ENCODE data around the gene SARM1. TPM values are rescaled to one million over a fixed set of nuclear protein-coding genes. Genes with fewer than 3 reads are reported as not detected.

The SARM1 gene
- polyA plus RNA-seq, 1 donor from 2014 or later: 21.6 TPM

DNA sequence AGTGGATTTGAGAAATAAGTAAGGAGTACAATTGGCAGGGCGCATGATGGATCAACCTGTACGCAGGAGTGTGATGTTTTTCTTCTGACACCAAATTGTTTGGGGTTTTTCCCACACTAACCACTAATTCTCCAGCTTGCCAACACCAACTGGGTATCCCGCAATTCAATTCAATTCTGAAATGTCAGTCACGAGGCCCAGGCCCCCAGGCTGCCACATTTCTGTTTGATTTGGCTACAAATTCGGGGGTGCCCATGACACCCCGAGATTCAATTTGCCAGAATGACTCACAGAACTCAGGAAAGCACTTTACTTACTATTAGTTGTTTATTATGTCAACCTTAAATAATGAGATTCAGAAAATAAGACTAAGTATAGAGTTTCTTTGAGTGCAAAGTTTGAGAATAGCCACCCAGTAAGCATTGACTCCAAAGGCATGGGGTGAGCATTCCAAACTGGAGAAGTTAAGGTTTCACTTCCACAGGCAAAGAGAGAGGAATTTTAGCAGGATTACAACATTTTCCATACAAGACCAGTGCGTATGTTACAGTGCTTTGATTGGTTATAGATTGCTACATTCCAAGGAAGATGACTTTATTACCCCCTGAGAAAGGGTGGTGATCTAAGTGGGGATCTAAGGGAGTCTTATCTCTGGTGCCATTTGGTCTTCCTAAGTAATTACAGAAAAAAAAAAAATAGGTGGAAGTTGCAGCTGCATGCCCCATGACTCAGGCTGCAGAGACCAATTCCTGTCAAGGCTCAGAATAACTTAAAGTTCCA, 23.0 kb downstream of the SARM1 start:
- no peaks in the 10 kb centered on the region for H3K9me3 ChIP-seq (ENCODE audit: low read length)
- no peaks in the 10 kb centered on the region for H3K79me2 ChIP-seq (replicated peaks; ENCODE audit: insufficient read depth, low read length)
- H3K9ac ChIP-seq (ENCODE audit: low read length): no peak overlapping the region
- no peaks in the 10 kb centered on the region for H3K9me2 ChIP-seq (ENCODE audit: insufficient read depth, low read length)
- H3K27ac ChIP-seq (ENCODE audit: low read length): no peak overlapping the region
- H4K20me1 ChIP-seq (ENCODE audit: insufficient read depth): no peaks in the 10 kb centered on the region
- peaks cover 5% of the 10 kb centered on the region for H3K36me3 ChIP-seq (ENCODE audit: insufficient read depth, low read length)
- H3K4me2 ChIP-seq (ENCODE audit: low read length): no peak overlapping the region
- TF ChIP-seq POLR2AphosphoS5 (IDR thresholded peaks at IDR 0.05) (no peak), RAD21 (conservative IDR thresholded peaks at IDR 0.05) (no peak)
- H3F3A ChIP-seq (ENCODE audit: insufficient read depth, low read length, poor library complexity, severe bottlenecking): no peaks in the 10 kb centered on the region
- no peak overlapping the region for H2AFZ ChIP-seq (ENCODE audit: low read depth, low read length)
- no peak overlapping the region for H3K4me3 ChIP-seq (ENCODE audit: low read length)
- no peaks in the 10 kb centered on the region for H3K27me3 ChIP-seq (ENCODE audit: insufficient read depth, low read depth, low read length)

GRCh38 chr17:28395426-28395825, 23.9 kb downstream of the SARM1 start:
- no peak overlapping the region for H3K4me3 ChIP-seq (ENCODE audit: low read length)
- TF ChIP-seq RAD21 (conservative IDR thresholded peaks at IDR 0.05): no peak
- no peak for TF ChIP-seq SMC3 (conservative IDR thresholded peaks at IDR 0.05; ENCODE audit: poor library complexity)
- no peak for TF ChIP-seq MXI1 (conservative IDR thresholded peaks at IDR 0.05; ENCODE audit: poor library complexity, severe bottlenecking)
- no peak for TF ChIP-seq EZH2 (IDR thresholded peaks at IDR 0.05; ENCODE audit: borderline replicate concordance, insufficient read depth, low read length, poor library complexity, severe bottlenecking)
- TF ChIP-seq TAF1 (IDR thresholded peaks at IDR 0.05; ENCODE audit: low read depth): no peak
- no peak for TF ChIP-seq EP300 (conservative IDR thresholded peaks at IDR 0.05; ENCODE audit: poor library complexity, severe bottlenecking)
- TF ChIP-seq, protein P1, sequence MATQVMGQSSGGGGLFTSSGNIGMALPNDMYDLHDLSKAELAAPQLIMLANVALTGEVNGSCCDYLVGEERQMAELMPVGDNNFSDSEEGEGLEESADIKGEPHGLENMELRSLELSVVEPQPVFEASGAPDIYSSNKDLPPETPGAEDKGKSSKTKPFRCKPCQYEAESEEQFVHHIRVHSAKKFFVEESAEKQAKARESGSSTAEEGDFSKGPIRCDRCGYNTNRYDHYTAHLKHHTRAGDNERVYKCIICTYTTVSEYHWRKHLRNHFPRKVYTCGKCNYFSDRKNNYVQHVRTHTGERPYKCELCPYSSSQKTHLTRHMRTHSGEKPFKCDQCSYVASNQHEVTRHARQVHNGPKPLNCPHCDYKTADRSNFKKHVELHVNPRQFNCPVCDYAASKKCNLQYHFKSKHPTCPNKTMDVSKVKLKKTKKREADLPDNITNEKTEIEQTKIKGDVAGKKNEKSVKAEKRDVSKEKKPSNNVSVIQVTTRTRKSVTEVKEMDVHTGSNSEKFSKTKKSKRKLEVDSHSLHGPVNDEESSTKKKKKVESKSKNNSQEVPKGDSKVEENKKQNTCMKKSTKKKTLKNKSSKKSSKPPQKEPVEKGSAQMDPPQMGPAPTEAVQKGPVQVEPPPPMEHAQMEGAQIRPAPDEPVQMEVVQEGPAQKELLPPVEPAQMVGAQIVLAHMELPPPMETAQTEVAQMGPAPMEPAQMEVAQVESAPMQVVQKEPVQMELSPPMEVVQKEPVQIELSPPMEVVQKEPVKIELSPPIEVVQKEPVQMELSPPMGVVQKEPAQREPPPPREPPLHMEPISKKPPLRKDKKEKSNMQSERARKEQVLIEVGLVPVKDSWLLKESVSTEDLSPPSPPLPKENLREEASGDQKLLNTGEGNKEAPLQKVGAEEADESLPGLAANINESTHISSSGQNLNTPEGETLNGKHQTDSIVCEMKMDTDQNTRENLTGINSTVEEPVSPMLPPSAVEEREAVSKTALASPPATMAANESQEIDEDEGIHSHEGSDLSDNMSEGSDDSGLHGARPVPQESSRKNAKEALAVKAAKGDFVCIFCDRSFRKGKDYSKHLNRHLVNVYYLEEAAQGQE (IDR thresholded peaks at IDR 0.05; ENCODE audit: borderline replicate concordance): no peak
- no peak for TF ChIP-seq POLR2AphosphoS5 (IDR thresholded peaks at IDR 0.05)
- TF ChIP-seq CTCF (IDR thresholded peaks at IDR 0.05; ENCODE audit: poor library complexity, severe bottlenecking): no peak
- no peaks in the 10 kb centered on the region for H3K9me3 ChIP-seq (ENCODE audit: low read length)
- H3K27me3 ChIP-seq (ENCODE audit: insufficient read depth, low read depth, low read length): no peaks in the 10 kb centered on the region
- H3K9me2 ChIP-seq (ENCODE audit: insufficient read depth, low read length): no peaks in the 10 kb centered on the region
- peaks cover 5% of the 10 kb centered on the region for H3K36me3 ChIP-seq (ENCODE audit: insufficient read depth, low read length)
- H4K20me1 ChIP-seq (ENCODE audit: insufficient read depth): no peaks in the 10 kb centered on the region
- H3K4me2 ChIP-seq (ENCODE audit: low read length): no peak overlapping the region
- H3F3A ChIP-seq (ENCODE audit: insufficient read depth, low read length, poor library complexity, severe bottlenecking): no peaks in the 10 kb centered on the region
- no peak overlapping the region for H3K27ac ChIP-seq (ENCODE audit: low read length)
- no peaks in the 10 kb centered on the region for H3K79me2 ChIP-seq (replicated peaks; ENCODE audit: insufficient read depth, low read length)
- no peak overlapping the region for H3K9ac ChIP-seq (ENCODE audit: low read length)
- no peak overlapping the region for H2AFZ ChIP-seq (ENCODE audit: low read depth, low read length)
